LoVo (cell line): ENCODE results near the gene AADACL3.
"Not testable (repeated sequence)": the region's sequence is repeated elsewhere in the genome, so short reads cannot be mapped to it uniquely, and the experiment has no call there.

Experiments
- DNase-seq: peaks from one replicate; pipeline ENCODE4 v3.0.0-alpha.2; 2016; ENCODE audit warnings: low spot score

AADACL3 gene, protein sequence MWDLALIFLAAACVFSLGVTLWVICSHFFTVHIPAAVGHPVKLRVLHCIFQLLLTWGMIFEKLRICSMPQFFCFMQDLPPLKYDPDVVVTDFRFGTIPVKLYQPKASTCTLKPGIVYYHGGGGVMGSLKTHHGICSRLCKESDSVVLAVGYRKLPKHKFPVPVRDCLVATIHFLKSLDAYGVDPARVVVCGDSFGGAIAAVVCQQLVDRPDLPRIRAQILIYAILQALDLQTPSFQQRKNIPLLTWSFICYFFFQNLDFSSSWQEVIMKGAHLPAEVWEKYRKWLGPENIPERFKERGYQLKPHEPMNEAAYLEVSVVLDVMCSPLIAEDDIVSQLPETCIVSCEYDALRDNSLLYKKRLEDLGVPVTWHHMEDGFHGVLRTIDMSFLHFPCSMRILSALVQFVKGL

DNA sequence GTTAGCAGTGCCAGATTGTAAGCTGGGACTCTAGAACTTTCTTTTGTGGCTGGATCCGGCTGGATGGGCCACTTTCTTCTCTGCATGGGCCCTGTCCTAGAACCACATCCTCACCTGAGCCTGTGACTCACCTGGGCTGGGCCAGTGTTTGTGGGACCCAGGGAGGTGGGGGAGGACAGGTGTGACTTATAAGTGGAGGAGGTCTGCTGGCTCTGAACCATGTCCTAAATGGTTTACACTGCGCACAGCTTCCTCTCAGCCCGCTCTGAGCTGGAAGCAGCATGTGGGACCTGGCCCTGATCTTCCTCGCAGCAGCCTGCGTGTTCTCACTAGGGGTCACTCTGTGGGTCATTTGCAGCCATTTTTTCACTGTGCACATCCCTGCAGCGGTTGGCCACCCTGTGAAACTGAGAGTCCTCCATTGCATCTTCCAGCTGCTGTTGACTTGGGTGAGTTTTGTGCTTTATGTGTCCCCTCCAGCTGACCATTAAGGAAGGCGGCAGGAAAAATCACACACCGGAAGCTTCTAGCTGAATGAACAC, at the start of gene AADACL3:
Gene AADACL3 (plus strand): TSS at position 215 of the 542 bp plus-strand sequence. CDS start 67 bp downstream, at position 282.
- DNase-seq = no peak

DNA sequence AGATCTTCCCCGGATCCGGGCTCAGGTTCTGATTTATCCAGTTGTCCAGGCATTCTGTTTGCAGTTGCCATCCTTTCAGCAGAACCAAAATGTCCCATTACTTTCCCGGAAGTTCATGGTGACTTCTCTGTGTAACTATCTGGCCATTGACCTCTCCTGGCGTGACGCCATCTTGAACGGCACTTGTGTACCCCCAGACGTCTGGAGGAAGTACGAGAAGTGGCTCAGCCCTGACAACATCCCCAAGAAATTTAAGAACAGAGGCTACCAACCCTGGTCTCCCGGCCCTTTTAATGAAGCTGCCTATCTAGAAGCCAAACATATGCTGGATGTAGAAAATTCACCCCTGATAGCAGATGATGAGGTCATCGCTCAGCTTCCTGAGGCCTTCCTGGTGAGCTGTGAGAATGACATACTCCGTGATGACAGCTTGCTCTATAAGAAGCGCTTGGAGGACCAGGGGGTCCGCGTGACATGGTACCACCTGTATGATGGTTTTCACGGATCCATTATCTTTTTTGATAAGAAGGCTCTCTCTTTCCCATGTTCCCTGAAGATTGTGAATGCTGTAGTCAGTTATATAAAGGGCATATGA, 49.7 kb upstream of the AADACL3 start:
- DNase-seq = no peak

DNA sequence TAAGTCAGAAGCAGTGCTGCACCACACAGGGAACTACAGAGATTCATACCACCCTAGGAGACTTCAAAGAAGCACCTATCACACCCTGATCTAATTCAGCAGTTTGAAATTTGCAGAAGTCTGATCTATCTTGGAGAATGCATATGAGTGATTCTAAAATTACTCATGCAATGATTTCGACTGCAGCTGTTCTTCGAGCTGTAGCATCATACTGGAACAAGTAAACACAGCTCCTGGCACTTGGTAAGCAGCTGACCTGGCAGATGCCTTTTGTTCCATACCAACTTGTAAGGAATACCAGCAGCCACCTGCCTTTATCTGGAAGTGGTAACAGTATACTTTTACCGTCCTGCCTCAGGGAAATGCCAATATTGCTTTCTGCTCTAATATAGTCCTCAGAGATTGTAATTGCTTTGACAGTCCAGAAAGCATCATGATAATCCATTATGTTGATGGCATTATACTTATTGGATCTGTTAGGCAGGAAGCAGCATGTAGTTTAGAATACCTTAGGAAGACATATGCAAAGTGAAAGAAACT, 46.3 kb upstream of the AADACL3 start:
- DNase-seq = no peak

DNA sequence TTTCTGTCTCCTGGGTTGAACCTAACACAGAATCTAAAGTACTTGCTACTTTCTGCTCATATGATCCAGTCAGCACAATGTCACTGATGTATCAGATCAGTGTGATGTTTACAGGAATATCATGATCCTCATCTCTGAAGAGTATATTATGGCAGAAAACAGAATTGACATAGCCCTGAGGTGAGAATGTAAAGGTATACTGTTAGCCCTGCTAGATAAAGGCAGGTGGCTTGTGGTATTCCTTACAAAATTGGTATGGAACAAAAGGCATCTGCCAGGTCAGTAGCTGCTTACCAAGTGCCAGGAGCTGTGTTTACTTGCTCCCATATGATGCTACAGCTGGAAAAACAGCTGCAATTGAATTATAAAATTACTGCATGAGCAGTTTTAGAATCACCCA, 41.6 kb upstream of the AADACL3 start:
- no peak for DNase-seq

DNA sequence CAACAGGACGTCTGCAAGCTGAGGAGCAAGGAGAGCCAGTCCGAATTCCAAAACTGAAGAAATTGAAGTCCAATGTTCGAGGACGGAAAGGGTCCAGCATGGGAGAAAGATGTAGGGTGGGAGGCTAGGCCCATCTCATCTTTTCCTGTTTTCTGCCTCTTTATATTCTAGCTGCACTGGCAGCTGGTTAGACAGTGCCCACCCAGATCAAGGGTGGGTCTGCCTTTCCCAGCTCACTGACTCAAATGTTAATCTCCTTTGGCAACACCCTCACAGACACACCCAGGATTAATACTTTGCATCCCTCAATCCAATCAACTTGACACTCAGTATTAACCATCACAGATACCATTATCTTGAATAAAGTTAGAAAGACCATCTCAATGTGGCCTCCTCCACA, 39.8 kb upstream of the AADACL3 start:
- not testable (repeated sequence) for DNase-seq

DNA sequence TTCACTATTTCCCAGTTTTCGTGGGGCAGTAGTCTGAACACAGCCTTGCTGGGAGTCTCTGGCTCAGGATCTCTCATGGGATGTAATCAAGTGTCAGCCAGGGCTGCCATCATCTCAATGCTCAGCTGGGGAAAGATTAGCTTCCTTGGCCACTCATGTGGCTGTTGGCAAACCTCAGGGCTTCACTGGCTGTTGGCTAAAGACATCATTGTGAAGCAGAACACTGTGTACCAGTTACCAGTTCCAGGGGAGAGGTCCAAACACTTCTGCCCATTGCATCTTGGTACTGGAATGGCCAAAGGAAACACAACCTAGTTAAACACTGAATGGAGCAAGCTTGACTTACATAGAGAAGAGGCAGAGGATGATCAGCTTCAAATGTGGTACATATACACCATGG, 38.3 kb upstream of the AADACL3 start:
- DNase-seq = no peak

DNA sequence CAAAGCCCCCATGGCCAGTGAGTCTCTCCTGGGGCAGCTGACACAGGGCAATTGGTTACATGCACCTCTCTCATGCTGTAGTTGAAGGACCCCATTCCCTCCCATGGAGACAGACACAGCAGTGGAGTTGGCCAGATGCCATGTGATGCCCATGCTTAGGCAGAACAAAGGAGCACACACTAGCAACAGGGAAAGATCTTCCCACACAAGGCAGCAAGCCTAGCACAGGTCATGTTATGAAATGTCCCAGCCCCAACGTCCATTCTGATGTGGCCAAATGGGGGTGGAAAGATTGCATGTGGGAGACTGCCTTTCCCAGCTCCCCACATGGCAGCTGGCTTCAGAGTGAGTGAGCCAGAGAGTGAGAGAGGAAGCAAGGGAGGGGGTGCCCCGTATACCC, 37.6 kb upstream of the AADACL3 start:
- DNase-seq = no peak

DNA sequence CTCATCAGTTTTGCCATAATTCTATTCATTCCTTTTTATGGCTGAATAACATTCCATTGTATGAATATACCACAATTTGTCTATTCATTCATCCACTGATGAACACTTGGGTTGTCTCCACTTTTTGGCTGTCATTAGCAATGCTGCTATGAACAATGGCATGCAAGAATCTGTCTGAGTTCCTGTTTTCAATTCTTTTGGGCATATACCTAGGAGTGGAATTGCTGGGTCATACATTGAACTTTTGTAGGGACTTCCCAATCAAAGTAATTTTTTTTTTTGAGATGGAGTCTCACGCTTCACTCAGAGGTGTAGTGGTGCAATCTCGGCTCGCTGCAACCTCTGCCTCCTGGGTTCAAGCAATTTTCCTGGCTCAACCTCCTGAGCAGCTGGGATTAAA, 37.1 kb upstream of the AADACL3 start:
- DNase-seq = no peak

DNA sequence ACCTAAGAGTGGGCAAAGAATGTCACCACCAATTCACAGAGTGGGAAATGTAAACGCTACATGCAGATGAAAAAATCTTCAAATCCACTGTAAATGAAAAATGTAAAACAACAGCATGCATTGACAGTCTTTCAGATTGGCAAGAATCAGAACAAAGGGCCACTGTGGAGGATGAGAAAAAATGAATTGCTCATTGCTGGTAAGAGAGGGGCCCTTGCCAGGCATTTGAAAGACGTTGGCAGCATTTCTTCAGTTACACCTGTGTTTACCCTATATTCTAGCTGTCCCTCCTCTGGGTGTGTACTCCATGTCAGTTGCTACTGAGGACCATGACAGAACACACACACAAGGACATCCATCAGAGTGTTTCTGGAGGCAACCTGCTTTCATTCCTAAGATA, 25.8 kb upstream of the AADACL3 start:
- no peak for DNase-seq

DNA sequence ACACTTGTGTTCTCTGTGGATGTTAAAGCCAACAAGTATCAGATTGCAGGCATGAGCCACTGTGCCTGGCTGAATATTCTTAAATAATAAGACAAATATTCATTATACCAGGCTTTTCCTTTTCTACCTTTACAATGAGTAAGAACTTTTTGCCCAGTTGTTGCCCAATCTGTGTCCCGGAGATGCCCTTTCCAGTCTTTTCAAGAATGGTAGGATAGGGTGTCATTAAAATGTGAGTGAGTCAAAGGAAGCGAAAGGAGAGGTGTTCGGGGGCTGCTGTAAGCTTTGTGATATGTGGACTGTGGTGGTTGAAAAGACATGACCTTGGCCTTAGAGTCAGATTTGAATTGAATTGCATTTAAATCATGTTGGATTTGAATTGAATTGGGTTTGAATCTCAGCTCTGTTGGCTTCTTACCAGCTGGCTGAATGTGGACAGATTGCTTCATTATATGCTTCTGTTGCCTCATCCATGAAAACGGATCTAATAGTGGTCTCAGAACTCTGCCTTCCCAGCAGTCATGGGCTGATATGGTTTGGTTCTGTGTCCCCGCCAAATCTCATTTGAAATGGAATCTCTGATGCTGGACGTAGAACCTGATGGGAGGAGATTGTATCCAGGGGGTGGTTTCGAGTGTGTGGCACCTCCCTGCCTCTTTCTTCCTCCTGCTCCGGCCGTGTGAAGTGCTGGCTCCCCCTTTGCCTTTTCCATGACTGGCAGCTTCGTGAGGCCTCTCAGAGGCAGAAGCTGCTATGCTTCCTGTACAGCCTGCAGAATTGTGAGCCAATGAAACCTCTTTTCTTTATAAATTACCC, 22.7 kb upstream of the AADACL3 start:
- DNase-seq = no peak

DNA sequence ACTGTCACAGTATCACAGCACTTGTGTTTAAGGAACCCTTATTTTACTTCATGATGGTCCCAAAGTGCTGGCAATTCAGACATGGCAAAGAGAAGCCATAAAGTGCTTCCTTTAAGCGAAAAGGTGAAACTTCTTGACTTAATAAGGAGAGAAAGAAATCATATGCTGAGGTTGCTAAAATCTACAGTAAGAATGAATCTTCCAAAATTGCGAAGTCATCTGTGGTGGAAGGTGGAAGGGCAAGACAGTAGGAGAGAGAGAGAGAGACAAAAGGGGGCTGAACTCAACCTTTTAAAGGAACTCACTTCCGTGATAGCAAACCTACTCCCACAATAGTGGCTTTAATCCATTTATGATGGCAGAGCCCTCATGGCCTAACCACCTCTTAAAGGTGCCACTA, 19.3 kb upstream of the AADACL3 start:
- DNase-seq = no peak

DNA sequence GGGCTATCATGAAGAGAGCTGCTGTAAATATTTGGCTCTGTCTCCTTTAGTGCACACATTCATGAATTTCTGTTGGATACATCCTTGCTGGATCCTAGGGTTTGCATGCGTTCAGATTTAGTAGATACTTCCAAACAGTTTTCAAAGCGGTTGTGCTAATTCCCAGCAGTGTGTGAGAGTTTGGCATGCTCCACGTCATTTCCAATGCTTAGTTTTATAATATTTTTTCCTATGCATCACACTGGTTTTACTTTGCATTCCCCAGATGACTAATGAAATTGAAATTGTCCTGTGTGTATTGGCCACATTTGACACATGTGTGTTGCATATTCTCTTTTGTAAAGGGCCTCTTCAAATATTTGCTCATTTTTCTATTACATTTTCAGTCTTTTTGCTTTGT, 18.5 kb upstream of the AADACL3 start:
- no peak for DNase-seq

DNA sequence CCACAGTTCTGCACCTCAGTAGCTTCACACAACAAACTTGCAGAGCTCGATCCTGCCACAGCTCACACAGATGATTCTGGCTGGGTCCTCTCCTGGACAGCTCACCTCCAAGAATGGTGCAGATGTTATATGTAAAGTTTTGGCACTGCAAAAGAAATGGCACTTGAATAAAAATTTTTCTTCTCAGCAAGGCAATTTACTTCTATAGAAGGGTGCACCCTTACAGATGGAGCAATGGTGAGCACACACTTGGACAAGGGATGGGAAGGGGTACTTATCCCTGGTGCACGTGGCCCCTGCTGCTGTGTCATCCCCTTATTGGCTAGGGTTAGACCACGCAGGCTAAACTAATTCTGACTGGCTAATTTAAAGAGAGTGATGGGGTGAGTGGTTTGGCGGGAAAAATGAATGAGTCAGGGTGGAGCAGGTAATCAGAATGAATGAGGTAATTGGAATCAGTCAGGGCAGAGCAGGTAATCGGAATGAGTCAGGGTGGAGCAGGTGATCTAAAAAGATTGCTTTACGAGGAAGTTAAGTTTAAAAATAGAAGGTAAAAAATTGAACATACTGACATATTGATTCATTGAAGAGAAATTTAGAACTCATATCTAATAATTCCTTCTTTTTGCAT, 12.0 kb upstream of the AADACL3 start:
- no peak for DNase-seq

DNA sequence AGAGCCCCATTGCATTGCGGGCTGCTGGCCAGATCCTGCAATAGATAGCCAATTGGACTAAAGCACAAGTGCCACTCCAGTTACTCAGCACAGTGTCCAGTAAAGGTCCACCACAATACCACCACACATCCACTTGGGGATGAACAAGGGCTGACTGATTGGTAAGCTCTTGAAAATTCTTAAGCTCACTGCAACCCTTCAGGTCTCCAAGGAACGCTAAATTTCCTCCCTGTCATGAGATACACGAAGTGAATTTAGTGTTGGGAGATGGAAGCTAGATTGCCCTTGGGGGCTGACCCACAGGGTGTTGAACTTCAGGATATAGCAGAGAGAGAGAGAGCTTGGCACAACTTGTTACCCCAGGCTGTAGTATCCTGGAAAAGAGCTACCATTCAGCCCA, 9.8 kb upstream of the AADACL3 start:
- DNase-seq = no peak

DNA sequence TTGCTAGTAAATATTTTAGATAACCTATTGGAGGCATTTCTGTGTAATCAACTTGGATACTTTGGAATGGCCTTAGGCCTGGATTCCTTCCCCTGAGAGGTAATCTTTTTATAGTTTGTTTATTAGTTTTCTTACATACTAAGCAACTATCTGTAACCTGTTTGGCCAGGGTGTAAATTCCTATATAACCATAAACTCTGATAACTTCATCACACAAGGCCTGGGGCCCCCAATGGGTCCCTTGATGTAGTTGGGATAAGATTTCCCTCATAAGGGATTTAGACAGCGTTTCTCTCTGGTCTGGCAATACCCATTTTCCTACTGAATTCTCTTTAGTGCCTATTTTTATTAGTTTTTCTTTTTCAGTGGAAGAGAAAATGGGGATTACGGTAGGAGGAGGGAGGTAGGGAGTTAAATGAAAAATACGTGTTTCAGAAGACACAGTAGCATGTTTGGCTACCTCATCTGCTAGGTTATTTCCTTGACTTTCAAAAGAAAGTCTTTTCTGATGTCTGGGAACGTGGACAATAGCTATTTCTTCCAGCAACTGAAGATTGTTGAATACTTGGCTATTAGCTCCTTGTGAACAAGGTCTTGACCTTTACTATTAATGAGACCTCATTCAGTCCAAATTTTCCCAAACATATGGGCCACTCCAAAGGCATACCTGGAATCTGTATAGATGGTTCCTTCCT, 7.4 kb upstream of the AADACL3 start:
- DNase-seq = peak; percentile 6

DNA sequence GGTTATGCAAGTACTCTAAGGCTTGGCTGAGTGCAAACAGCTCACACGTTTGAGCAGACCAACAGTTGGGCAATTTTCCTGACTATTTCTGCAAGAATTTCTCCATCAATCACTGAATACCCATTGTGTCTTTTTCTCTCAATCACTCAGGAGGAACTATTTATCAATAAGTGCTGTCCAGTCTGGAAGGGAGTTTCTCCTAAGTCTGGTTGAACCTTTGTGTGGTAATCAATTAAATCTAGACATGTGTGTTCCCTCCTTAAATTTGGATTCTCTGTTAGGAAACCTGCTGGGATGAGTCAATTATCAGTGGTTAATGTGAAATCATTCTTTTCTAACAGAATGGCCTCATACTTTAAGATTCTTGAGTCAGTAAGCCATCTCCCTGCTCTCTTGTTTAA, 6.8 kb upstream of the AADACL3 start:
- no peak for DNase-seq

DNA sequence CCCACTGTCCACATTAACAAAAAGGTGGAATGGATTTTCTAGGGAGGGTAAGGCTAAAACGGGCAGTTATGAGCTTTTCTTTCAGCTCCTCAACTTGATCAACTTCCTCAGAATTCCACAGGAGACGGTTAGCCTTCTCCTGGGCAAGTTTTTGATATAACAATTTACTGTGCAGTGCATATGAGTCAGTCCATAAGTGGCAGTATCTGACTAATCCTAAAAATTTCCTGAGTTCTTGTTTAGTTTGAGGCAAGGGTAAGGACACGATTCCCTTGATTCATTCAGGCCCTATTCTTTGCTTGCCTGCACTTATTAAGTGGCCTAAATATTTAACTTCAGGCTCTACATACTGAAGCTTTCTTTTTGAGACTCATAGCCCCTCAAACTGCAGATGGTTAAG, 6.2 kb upstream of the AADACL3 start:
- no peak for DNase-seq

DNA sequence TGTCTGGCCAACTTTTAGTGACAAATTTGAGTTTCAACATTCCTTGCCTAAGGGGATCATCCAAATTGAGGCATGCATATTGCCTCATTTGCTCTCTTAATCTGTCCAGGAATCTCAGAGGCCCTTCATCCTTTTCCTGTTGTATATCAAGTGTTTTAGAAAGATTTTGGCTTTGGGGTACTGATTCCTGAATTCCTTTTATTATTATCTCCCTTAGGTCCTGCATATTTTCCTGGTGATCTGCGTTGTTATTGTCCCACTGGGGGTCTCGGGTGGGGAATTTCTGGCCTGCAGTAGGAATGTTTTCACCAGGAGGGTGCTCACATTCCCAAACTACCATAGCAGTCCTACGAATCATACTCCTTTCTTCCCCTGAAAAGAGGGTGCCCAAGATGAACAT, 4.4 kb upstream of the AADACL3 start:
- no peak for DNase-seq

DNA sequence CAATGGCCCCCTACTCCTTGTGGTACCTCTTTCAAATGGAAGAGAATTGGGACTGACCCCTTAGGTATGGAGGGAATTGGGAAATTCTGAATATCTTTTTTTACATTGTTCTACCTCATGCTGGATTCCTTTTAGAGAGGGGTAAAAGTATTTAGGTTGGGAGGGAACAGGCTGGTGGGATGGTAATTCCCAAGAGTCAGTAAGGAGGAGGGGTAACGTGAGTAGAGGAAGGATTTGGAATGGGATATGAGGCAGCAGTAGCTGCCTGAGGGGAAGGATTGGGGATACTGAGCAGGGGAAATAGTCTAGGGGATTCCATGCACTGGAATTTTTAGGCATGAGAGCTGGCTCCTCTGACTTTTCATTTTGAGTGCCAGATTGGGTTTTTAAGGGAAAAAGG, 3.8 kb upstream of the AADACL3 start:
- no peak for DNase-seq

DNA sequence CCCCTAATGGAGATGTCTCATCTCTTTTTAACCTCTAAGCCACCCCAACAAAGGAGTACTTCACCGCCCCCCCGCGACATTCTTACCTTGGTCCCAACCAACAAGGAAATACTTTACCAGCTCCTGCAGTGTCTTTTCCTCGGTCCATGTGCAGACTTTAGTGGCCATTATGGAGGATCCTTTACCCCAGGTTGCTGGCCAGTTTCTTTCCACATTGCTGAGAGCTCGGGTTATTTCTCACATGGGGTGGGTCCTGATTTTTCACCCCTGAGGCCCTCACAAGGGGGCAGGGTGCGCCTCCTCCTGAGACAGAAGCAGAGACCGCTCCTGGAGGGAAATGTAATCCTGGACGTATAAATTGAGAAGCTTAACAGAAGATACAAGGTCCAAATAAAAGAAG, 3.0 kb upstream of the AADACL3 start:
- no peak for DNase-seq

DNA sequence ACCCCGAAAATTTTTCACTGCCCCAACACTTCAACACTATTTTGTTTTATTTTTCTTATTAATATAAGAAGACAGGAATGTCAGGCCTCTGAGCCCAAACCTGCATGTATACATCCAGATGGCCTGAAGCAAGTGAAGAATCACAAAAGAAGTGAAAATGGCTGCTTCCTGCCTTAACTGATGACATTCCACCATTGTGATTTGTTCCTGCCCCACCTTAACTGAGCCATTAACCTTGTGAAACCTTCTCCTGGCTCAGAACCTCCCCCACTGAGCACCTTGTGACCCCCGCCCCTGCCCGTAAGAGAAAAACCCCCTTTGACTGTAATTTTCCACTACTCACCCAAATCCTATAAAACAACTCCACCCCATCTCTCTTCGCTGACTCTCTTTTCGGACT, 2.3 kb upstream of the AADACL3 start:
- not testable (repeated sequence) for DNase-seq
